Non-pigmented ciliary epithelial cell (primary cell): ENCODE data around the gene FYB1.

Experiments
- DNase-seq: peaks from one replicate; pipeline ENCODE4 v3.0.0-alpha.2; 2010; ENCODE audit warnings: low read depth

The FYB1 gene

DNA sequence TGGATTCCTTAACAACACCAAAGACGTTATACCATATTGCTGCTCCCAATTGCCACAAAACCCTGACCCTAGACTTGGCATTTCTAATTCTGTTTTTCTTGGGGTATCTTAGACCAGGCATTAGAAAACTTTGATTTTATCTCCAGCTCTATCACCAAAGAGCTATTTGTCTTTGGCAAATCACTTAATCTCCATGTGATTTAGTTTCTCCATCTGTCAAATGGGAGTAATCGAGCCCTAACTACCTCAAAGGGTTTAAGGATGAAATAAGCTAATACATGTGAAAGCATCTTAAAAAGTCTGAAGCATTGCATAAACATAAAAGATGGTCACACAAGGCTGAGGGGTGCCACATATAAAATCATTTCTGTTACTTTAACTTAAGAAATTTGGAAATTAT, 60.6 kb downstream of the FYB1 start:
- no peak for DNase-seq

DNA sequence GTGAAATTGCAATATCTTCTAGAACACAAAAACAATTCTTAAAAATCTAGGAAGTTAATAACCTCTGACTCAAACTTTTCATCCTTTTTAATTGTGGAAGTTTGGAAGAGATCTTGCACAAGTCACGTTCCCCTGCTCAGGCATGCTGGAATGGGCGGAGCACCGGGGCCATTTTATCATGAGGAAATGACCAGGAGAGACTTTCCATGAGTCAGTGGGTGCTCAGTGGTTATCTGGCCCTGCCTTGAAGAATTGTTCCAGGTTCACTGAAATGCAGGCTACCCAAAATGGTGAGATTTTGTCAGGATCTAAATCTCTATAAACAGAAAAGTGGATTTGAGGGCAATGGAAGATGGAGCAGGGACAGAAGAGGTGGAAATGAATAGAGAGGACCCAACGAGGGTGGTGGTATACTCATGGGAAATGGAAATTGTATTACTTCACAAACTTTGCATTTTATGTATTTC, 61.2 kb downstream of the FYB1 start:
- DNase-seq, result no peak

DNA sequence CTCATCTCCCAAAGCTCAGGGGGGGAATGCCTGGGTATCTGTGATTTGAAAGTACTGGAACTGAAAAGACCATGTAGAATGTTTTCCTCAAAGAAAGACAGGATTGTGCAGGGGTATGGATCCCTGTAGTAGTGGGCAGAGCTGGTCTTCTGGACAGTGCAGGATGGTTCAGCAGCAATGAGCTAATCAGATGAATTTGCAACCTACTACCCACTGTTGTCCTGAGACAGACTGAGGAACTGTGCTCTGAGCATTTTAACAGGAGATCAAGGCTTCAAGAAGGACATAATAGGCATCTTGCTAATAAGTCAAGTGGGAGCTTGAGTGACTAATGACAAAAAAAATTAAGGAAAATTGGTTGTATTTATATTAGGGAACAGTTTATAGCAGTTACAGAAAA, 61.7 kb downstream of the FYB1 start:
- DNase-seq, result no peak

DNA sequence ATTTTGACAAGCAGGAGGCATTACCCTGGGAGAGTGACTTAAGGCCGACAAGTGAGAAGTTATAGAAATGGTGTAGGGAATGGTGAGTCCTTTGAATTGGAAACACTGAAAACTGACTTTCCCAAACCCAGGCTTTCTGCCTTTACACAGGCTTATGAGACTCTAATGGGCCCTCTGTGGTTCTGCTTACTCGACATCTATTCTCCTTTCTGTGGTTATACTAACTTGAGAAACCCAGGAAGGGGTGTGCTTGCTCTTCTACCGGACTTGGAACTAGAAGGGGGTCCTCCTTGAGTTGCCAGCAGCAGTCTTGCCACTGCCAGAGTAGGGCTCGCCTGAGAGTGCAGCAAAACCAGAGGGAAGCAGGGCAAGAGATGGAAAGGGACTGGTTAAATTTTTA, 63.3 kb downstream of the FYB1 start:
- DNase-seq, result no peak

GRCh38 chr5:39151745-39152144, 67.6 kb downstream of the FYB1 start:
- DNase-seq, result no peak

DNA sequence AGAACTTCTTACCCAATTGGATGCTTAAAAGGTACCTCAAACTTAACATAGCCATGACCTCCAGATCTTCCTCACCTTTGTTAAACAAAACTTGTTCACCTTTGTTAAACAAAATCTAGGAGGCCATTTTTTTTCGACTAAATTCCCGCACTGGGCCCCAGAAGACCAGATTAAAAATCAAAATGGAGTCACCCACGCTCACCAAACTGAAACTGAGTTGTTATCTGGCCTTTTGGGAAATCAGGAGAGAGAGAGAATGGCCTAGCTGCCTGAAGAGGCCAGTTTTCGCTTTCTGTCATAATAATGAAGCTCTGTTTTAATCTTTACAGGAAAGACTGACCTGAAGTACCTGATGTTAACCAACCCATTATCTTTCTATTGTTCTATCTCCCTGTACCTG, 69.4 kb downstream of the FYB1 start:
- DNase-seq, result no peak

DNA sequence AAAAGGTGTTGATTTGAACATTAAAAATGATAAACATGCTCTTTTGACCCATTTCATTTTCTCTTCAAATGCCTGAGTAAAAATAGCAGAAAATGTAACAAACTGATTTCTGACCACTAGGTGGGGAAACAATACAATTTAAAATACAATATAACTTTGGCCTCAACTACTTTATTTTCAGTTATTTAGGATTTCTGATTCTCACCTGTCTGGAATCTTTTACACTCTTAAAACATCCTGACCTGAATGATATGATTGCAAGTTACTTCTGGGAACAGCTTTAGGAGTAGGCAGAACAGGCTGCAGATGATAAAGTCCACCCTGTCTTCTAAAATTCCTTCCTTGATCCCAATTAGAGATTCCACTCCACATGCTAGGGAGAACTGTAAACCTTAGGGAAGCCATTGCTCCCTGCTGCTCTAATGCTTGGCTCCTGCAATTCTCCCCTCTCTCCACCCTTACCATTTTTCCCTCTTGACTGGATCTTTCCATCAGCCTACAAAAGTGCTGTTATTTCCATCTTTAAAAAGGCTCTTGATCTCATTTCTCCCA, 70.3 kb downstream of the FYB1 start:
- DNase-seq, result no peak

- DNase-seq, result no peak
Measured at GRCh38 chr5:39146831-39147540, 72.4 kb downstream of the FYB1 start.

GRCh38 chr5:39143151-39143860, 76.1 kb downstream of the FYB1 start:
- DNase-seq, result no peak

DNA sequence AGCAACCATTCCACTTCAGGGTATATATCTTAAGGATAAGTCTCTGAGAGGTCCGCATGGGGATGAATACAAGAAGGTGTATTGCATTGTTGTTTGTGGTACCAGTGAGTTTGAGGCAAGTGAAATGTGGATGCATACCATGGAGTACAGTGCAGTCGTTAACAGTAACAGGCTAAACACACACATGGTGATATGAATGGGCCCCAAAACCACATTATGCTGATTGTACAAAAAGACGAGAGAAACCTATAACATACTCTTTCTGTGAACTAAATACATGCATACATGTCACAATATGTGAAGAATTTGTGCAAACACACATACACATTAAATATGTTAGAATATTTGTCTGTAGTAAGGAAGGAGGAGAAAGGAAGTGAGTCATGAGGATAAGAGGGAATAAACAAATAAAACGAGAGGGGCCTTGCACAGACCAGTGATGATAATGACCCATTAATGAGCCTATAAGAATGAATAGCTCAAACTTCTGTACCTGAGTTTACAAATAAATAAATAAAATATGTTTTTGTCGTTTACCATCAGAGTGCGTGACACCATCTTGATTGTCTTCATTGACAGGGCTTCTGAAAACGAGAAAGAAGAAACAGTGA, 78.7 kb downstream of the FYB1 start:
- DNase-seq, result no peak

DNA sequence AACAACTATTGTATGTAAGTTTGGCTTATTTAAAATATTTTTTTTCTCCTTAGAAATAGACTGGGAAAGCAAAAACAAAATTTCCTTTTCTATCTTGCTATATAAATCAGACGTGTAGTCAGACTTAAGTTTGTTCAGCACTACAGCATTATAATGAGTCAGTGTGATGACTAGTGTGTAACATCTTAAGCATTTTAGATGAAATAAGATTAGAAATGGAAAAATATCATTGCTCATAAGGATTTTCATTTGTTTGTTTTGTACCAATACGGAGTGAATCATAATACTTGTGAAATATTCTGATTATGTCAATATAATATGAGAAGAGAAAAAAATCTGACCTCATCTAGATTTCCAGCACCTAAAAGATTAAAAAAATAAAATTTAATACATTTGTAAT, 80.5 kb downstream of the FYB1 start:
- peak; percentile 67 for DNase-seq

GRCh38 chr5:39137819-39138451, 81.4 kb downstream of the FYB1 start:
- no peak for DNase-seq

GRCh38 chr5:39137391-39137790, 82.0 kb downstream of the FYB1 start:
- DNase-seq, result no peak

DNA sequence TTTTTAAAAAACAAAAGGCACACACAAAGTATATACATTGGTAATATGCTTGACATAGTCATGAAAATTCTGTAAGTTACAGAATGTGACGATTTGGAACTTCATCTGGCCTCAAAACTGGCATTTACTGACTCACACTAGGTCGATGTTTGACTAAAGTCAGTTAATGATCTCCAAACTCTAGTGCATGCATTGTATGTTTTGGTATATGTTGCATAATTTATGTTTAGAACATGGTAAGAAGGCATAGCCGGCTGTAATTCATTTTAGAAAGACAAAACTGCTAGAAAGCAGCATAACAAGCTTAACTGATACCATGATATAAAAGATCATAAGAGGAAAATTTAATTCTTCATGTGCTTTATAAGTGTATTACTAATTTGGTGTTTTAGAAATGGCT, 86.6 kb downstream of the FYB1 start:
- no peak for DNase-seq

GRCh38 chr5:39132128-39132447, 87.3 kb downstream of the FYB1 start:
- DNase-seq, result no peak

GRCh38 chr5:39131210-39132127, 87.9 kb downstream of the FYB1 start:
- DNase-seq, result no peak

- DNase-seq, result no peak
Measured at GRCh38 chr5:39130716-39131115, 88.6 kb downstream of the FYB1 start.

GRCh38 chr5:39121922-39122321, 97.4 kb downstream of the FYB1 start:
- no peak for DNase-seq

- no peak for DNase-seq
Measured at GRCh38 chr5:39121315-39121714, 98.0 kb downstream of the FYB1 start.

- DNase-seq, result no peak
Measured at GRCh38 chr5:39120052-39120420, 99.3 kb downstream of the FYB1 start.

GRCh38 chr5:39119404-39120051, 99.8 kb downstream of the FYB1 start:
- no peak for DNase-seq
